Activated CD8-positive, alpha-beta memory T cell treated with anti-CD3 and anti-CD28 coated beads, Interleukin-2, amount 50 U/mL, for 48 hours (primary cell): ENCODE results near the gene AKR1C8.
"Not testable (repeated sequence)": the region's sequence is repeated elsewhere in the genome, so short reads cannot be mapped to it uniquely, and the experiment has no call there.

Experiments used
- DNase-seq: peaks from one replicate; pipeline ENCODE4 v3.0.0-alpha.2; 2020

The AKR1C8 gene

DNA sequence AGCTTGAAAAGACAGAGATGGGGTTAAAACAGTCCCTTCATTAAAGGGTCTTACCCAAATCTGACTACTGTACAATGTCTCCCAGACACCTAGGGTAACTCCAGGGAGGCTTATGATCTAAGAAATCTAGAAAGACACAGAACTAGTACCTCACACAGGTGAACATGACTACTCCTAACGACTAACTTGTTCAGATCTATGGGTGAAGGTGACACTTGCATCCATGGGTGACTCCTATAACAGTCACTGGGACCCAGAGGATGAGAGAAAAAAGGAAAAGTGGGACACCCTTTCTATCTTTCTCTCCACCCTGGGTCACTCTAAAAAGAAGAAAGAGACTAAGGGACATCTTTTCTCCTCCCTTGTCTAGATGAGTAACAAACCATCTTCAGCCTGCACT lies 19.2 kb downstream of the AKR1C8 start:
- no peak for DNase-seq

DNA sequence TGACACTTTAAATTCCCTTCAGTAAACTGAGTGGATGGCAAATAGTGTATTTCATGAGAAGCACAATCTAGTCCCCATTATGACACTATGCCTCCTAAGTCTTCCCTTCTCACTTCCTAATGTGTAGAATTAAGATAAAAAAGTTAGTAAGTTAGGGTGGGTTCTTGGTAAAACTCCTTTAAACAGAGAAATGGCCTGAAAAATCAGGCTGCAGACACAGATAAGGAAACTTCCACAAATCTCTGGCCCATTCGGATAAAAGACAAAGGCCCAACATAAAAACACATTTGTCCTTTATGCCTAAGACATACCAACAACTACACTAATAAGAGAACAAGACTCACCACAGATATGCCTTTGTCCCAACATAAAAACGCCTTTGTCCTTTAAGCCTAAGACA lies 21.5 kb downstream of the AKR1C8 start:
- DNase-seq, result no peak

DNA sequence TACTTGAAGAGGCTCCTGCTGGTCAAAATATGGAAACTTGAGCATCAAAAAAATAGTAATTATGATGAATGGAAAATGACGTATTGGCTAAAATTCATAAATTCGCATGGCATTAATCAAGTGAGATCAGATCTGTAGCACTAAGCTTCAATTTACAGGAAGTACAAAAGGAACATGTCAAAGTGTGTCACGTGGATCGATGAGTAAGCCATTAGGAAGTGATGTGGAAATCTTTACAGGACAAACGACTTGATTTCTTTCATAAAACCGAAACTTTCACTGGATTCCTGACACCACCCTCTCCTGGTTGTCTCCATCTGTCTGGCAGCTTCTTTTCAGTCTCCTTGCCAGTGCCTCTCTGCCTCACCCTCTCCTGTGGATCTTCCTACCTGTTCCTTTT lies 25.8 kb downstream of the AKR1C8 start:
- no peak for DNase-seq

DNA sequence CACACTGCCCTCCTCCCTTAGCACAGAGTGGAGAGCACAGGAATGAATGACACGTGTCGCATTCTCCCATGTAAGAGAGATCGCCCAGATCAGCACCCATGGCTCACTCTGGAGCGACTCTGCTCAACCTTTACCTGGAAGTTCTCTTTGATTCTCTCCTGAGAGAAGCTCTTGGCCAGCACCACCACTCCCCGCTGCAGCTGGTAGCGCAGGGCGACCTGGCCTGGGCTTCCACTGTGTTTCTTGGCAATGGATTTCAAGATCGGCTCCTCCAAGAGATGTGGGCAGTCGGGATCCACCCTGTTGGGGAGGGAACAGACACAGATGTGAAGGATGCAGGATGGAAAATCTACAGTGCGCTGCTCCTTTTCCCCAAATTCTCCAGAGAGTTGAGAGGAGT lies 27.4 kb downstream of the AKR1C8 start:
- DNase-seq, result no peak

DNA sequence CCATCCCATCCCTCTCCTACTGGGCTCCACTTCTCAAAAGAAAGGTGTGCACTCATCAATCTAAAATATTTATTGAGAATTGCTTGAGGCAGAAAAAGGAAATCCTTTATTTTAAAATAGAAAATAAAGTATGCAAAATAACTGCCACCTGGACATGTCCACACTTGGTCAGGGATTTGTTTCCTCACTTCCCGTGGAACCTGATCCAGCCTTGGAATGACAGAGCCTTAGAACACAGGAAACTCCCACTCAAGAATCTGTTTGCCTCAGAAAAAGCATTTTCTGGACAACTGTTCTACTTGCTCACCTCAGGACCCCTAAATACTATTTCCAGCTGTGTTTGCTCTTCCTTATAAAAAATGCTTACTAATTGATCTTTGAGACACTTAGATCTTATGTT lies 29.0 kb downstream of the AKR1C8 start:
- DNase-seq, result no peak

DNA sequence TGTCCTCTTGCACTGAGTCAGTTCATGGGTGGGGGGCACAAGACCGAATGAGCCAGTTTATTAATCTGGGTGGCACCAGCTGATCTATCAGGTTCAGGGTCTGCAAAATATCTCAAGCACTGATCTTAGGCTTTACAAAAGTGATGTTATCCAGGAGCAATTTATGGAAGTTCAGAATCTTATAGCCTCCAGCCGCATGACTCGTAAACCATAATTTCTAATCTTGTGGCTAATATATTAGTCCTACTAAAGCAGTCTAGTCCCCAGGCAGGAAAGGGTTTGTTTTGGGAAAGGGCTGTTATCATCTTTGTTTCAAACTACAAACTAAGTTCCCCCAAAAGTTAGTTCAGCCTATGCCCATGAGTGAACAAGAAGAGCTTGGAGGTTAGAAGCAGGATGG lies 33.9 kb downstream of the AKR1C8 start:
- DNase-seq, result no peak

DNA sequence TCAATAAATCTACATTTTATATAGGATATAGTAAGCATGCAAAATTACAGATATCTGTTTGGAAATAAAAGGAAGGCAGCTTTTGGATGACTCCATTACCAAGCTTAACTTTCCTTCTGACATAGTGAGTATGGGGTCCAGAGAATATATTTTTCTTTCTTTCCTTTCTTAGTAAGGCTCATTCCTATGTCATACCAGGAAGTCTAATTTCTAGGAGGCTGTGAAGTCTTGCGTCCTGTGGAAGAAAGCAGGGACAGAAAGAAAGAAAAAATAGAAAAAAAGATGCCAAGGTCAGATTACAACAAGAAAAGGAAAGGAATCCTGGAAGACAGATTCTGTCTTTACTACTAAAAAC lies 36.3 kb downstream of the AKR1C8 start:
- DNase-seq, result no peak

DNA sequence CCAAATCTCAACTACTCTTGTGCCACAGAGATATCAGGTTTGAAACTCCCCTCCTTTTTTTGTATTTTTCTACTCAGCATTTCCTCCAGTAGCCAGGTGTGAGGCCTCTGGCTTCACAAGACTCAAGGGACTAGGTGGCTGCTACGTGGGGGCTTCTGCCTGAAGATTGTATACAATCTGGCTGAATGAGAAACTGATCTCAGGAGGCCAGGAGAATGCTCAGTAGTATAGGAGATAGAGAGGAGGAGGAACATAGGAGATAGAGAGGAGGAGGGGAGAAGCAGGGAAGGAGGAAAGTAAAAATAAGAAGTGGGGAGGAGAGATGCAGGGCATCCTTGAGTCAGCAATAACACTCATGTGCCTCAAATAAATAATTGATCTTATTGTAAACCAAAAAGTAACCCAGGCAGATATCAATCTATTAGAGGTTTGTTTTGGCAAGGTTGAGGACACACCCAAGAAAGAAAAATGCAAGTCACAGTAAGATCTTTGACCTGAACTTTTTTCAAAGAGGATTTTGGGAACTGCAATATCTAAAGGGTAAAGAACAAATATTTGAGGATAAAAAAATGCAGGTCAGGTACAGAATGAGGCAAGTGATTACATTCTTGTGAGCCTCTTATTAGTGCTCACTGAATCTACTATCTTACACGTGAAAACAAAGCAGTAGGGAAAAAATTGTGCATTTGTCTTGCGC lies 36.8 kb downstream of the AKR1C8 start:
- no peak for DNase-seq

DNA sequence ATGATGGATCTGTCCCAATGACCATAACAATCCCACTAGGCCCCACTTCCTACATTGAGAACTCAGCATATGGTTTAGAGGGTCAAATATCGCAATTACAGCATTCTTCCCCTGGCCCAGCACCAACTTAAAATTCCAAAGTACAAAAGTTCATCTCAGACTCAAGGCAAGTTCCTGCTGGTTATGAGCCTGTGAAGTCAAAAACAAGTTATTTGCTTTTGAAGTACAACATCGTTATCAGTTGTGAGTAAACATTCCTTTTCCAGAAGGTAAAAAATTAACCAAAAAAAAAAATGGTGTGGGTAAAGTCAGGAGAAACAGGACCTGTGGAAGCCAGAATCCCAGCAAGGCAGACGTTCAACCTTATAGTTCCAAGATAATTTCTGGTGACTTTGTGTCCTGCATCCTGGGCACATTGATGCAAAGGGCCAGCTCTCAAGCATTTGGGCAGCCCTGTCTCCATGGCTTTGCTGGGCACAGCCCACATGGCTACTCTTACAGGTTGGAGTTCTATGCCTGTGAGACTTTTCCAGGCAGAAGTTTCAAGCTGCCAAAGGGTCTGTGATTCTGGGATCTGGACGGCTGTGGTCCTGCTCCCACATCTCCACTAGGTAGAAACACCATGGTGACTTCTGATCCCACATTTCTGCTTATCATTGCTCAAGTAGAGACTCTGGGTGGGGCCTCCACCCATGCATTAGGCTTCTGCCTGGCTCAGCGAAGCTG lies 37.5 kb downstream of the AKR1C8 start:
- no peak for DNase-seq

DNA sequence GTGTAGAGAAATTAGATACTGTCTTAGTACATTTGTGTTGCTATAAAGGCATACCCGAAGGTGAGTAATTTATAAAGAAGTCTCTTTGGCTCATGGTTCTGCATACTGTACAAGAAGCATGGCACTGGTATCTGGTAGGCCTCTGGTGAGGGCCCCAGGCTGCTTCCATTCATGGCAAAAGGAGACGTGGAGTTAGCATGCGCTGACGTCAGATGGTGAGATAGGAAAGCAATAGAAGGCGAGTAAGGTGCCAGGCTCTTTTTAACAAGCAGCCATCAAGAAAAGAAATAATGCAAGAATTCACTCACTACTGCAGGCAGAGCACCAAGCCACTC lies 38.1 kb downstream of the AKR1C8 start:
- no peak for DNase-seq

DNA sequence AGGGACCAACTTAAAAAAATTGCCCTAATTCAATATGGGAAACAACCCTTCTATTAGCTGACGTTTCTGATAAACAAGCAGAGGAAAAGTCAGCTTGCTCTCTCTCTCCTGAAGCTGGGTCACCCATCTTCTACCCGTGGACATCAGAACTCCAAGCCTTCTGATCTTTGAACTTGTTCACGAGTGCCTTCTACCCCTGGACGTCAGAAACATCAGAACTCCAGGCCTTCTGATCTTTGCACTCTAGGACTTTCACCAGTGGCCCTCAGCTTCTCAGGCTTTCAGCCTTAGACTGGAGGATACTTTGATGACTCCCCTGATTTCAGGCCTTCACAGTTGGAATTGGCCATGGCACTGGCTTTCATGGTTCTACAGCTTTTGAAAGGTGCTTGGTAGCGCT lies 41.8 kb downstream of the AKR1C8 start:
- DNase-seq, result no peak

DNA sequence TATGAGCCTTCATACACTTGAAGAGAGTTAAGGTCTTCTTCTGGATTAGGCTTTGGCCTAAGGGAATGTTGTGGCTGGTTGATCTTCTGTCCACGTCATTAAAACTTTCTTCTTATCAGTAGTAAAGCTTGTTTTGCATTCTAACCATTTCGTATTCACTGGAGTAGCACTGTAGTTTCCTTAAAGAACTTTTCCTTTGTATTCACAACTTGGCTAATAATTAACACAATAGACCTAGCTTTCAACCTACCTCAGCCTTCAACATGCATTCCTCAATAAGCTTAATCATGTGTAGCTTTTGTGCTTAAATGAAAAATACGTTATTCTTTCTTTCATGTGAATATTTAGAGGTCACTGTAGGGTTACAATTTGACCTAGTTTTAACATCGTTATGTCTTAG lies 42.8 kb downstream of the AKR1C8 start:
- no peak for DNase-seq

DNA sequence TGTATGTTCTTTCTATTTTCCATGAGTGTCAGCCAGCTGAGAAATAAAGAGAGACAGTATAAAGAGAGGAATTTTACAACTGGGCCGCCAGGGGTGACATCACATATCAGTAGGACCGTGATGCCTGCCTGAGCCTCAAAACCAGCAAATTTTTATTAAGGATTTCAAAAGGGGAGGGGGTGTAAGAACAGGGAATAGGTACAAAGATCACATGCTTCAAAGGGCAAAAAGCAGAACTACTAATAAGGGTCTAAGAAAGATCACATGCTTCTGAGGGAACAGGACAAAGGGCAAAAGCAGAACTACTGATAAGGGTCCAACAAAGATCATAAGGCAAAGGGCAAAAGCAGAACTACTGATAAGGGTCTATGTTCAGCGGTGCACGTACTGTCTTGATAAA lies 47.3 kb downstream of the AKR1C8 start:
- DNase-seq, result not testable (repeated sequence)

DNA sequence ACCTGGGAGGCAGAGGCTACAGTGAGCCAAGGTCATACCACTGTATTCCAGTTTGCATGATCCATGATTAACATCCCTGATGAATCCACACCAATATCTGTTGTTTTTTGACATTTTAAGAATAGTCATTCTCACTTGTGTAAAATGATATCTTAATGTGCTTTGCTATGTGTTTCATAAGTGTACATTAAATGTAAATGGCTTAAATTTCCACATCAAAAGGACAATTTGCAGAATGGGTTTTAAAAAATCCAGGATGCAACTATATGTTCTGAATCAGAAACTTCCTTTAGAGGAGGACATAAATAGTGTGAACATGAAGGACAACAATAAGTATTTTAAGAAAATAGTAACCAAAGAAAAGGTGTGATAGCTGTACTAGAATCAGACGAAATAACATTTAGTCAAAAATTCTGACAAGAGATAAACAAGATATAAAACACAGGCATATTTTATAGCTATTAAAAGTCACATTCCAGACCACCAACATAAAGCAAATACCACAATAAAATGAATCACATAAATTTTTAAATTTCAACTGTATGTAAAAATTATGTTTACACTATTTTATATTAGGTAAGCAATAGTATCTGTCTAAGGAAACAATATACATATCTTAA lies 48.4 kb downstream of the AKR1C8 start:
- no peak for DNase-seq

DNA sequence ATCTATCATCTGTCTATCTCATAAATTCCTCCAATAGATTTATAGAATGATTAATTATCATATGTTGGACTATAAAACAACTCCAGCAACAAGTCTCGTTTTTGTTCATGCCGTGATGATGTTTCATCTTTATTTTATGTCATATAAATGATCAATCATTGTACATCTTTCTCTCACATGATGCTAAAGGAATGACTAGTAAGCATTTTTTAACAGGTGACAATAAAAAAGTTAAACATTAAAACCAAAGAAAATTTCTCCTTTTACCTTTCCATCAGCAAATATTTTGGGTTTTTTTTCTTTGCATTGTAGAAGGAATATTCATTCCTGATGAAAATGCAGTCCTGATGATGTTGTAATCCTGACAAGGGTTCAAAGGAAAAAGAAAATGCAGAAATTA lies 49.4 kb downstream of the AKR1C8 start:
- no peak for DNase-seq

DNA sequence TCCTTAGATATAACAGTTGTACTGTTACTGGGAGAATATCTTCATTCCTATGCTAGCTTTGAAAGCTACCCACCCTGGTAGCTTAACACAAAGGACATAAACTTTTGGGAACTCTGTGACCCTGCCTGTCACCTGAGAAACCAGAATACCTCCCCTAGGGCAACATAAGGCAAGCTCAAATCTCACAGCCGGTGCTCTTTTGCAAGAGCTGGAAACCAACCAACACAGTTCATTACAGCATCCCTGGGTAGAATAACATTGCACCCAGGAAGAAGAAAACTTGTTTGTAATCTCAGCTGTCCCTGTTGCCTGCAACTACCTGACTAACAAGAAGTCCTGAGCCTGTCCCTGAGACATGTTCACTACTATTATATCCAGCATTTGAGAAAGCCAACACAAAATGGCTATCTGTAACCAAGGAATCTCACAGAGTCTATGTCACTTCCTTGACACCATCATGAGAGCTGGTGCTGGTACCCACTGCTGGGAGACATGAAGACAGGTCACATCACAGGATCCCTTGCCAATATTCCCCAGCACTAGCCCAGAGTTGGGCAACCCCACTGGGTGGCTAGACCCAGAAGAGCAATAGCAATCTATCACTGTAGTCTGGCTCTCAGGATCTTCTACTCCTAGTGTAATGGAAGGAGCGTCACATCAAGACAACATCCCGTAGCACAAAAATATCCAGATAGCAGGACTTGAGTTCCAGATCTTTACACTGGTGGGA lies 59.5 kb downstream of the AKR1C8 start:
- no peak for DNase-seq

DNA sequence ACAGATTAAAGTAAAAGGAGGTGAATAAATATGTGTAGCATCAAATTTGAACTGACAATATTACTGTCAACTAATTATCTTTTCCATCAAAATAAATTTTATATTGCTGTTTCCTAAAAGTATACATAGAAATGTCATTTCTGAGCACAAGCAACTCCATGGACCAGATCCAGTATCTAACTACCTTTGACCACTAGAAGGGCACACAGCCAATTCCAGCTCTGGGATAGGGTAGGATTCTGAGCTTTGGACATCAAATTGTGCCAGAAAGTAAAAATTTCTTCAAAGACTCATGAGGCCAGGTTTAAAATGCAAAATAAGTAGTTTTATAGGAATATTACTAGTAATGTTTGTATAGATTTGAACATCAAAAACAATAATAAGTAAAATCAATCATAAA lies 61.1 kb downstream of the AKR1C8 start:
- DNase-seq, result no peak

DNA sequence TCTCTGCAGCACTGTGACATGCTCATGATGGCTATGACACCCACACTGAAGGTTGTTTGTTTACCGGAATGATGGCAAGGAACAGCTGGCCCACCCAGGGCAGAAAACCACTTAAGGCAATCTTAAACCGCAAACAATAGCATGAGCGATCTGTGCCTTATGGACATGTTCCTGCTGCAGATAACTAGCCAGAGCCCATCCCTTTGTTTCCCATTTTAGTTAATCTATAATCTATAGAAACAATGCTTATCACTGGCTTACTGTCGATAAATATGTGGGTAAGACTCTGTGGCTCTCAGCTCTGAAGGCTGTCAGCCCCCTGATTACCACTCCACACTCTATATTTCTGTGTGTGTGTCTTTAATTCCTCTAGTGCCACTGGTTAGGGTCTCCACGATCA lies 65.0 kb downstream of the AKR1C8 start:
- not testable (repeated sequence) for DNase-seq

DNA sequence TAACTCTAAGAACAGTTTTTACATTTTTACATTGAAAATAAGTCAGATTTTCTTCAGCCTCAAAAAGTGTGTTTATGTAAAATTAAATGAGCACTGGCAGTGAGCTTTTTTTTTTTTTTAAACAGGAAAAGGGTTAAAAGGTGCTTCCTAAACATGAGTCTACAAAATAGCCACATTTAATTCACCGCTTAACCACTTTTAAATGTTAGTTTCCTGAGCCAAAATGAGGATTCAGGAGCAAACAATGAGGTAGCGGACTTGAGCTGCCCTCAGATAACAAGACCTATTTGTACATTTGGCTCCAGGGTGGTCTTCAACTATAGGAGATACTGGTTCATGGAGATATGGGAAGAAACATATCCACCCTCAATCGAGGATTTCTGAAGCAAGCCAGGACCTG lies 67.9 kb downstream of the AKR1C8 start:
- DNase-seq, result no peak

DNA sequence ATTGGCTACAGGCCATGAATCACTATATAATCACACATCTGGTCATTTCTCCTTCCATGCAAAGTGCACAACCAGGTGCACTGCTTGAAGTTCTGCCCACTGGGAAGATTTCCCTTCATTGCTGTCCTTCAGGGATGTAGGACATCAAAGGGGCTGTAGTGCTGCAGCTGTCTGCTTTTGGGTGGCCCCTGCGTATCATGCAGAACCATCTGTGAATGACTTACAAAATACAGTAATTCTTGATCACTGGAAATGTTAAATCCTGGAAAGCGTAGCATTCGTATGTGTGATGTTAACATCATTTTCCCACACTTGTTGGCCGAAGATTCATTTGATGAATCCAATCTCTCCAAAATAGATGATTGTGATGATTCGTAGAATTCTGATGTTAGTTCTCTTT lies 68.3 kb downstream of the AKR1C8 start:
- no peak for DNase-seq

DNA sequence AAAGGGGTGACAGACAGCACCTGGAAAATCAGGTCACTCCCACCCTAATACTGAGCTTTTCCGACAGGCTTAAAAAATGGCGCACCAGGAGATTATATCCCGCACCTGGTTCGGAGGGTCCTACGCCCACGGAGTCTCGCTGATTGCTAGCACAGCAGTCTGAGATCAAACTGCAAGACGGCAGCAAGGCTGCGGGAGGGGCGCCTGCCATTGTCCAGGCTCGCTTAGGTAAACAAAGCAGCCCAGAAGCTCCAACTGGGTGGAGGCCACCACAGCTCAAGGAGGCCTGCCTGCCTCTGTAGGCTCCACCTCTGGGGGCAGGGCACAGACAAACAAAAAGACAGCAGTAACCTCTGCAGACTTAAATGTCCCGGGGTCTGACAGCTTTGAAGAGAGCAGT lies 75.1 kb downstream of the AKR1C8 start:
- not testable (repeated sequence) for DNase-seq

DNA sequence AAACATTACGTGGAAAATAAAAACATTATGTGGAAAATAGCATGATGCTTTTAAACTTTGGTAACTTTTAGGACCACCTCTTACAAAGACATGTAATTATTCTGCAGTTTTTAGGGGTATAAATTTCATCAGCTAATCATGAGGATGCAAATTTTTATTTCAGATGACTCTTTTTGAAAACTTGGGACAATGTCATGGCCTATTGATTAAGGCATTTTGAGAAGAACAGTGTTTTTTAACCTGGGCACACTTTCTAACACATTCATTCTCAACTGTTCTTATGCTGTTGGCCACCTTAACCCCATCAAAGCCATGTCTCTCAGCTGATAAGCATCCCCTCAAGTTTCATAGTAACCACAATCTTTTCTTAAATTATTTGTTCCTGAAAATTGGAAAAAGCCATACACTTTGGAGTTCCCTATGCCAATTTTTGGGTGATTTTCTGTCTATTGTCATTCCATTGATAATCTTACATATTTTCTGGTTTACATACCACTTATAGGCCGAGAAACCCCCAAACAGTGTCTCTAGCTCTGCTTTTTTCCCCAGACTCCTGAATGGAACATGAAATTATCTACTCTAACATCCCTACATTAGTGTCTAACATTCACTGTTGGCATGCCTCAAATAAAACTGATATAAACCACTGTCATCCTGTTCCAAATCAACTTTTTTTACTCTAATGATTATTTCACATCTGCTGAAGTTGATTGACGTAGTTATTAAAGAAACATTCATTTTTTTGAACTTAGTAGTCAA lies 76.1 kb downstream of the AKR1C8 start:
- no peak for DNase-seq

DNA sequence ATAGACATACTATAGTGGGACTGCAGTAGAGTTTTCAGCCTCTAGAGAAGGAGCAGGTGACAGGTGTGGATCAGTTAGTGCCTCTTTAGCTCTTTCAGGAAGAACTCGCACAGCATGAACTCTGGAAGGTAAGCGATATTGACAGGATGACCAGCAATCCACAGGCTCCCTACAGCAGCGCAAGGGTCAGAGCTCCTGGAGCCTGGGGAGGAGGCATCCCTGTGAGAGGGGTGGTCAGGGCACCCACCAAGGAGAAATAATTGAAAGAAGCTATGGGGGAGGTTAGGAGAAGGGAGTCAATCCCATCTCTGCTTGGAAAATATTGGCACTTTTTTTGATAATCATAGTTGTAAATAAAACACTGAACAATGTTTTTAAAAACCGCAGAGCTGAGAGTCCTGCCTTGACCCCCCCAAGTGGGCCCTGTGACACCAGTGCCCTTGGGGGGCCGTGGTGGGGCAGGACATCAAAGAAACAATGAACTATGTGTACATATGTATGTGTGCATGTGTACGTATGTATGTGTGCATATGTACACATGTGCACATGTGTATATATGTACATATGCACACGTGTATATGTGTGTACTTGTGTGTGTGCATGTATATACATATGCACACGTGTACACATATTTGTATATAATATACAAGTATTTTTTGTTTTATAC lies 77.0 kb downstream of the AKR1C8 start:
- DNase-seq, result no peak
